ENCODE results near the gene TUG1. TPM values are rescaled to one million over a fixed set of nuclear protein-coding genes. Genes with fewer than 3 reads are reported as not detected.

TUG1 gene
- total and polyA plus RNA-seq, 2 of the 4 experiments (the other 2 are of a cell fraction) = 60.6 to 68.8 TPM

- 0 out of 2 replicates have a peak, but pooled peaks cover 4% of the 10 kb centered on the region for H3K9me3 ChIP-seq (ENCODE audit: control insufficient read depth, insufficient read depth, low read length)
- DNase-seq (no peak), ATAC-seq (ENCODE audit: low read depth) (no peak)
- H2BK5ac ChIP-seq (ENCODE audit: low read depth, low read length, poor library complexity, severe bottlenecking) = no peak overlapping the region
- no peak overlapping the region for H2BK120ac ChIP-seq (ENCODE audit: low read depth, low read length)
- H3K27ac ChIP-seq (ENCODE audit: insufficient read depth, low read length) = no peak overlapping the region
- H3K27me3 ChIP-seq (ENCODE audit: control insufficient read depth, insufficient read depth, low read length) = no peaks in the 10 kb centered on the region
- ChIA-PET CTCF (no interaction called here), POLR2A (ENCODE audit: unreplicated experiment) (no interaction called here)
- no peak for TF ChIP-seq RAD21 (IDR thresholded peaks at IDR 0.05; ENCODE audit: low read length)
- TF ChIP-seq CHD1 (IDR thresholded peaks at IDR 0.05; ENCODE audit: low read depth, low read length) = no peak
- TF ChIP-seq RFX5 (IDR thresholded peaks at IDR 0.05; ENCODE audit: low read depth, low read length) = no peak
- no peak for TF ChIP-seq FOS (IDR thresholded peaks at IDR 0.05; ENCODE audit: low read depth, low read length)
- TF ChIP-seq POLR2A (IDR thresholded peaks at IDR 0.05; ENCODE audit: low read depth, low read length) = no peak
- no peak for TF ChIP-seq RCOR1 (IDR thresholded peaks at IDR 0.05; ENCODE audit: insufficient replicate concordance, low read length)
- no peak for TF ChIP-seq SMC3 (IDR thresholded peaks at IDR 0.05; ENCODE audit: low read depth, low read length)
- TF ChIP-seq, protein P1, sequence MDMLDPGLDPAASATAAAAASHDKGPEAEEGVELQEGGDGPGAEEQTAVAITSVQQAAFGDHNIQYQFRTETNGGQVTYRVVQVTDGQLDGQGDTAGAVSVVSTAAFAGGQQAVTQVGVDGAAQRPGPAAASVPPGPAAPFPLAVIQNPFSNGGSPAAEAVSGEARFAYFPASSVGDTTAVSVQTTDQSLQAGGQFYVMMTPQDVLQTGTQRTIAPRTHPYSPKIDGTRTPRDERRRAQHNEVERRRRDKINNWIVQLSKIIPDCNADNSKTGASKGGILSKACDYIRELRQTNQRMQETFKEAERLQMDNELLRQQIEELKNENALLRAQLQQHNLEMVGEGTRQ (IDR thresholded peaks at IDR 0.05; ENCODE audit: low read depth, low read length) = no peak
- no peak for TF ChIP-seq BHLHE40 (IDR thresholded peaks at IDR 0.05; ENCODE audit: low read depth, low read length)
- no peak for TF ChIP-seq CEBPB (IDR thresholded peaks at IDR 0.05; ENCODE audit: low read depth, low read length)
- no peaks in the 10 kb centered on the region for H3K9me1 ChIP-seq (ENCODE audit: insufficient read depth, low read length)
- intact Hi-C loops (cut with micrococcal nuclease) = no loop called here
- H4K20me1 ChIP-seq (ENCODE audit: insufficient read depth, low read length) = no peaks in the 10 kb centered on the region
- no peak overlapping the region for H3K4ac ChIP-seq (ENCODE audit: low read depth, low read length)
- H4K91ac ChIP-seq (ENCODE audit: insufficient read depth, low read depth, low read length) = no peak overlapping the region
- no peak overlapping the region for H3K14ac ChIP-seq (replicated peaks; ENCODE audit: low read depth, low read length)
- H2AK5ac ChIP-seq (ENCODE audit: low read depth, low read length) = no peak overlapping the region
- H3K9ac ChIP-seq (ENCODE audit: low read depth, low read length) = no peak overlapping the region
- H4K8ac ChIP-seq (ENCODE audit: low read depth in 2 of 2, low read length in 2 of 2) = no peak overlapping the region
- no peak overlapping the region for H2AK9ac ChIP-seq (replicated peaks; ENCODE audit: low read depth, low read length, poor library complexity)
- in situ Hi-C loops (cut with MboI; ENCODE audit: low sequenced_read_pairs) = no loop called here
- no peak overlapping the region for H3K56ac ChIP-seq (ENCODE audit: extremely low read depth, insufficient read depth, low read length)
- H3K4me2 ChIP-seq (ENCODE audit: low read depth, low read length) = no peak overlapping the region
- H2AFZ ChIP-seq (replicated peaks; ENCODE audit: low read length, poor library complexity) = no peak overlapping the region
- no TSS peak for BruUV-seq (replicated peaks)
- H3K79me1 ChIP-seq (ENCODE audit: low read depth in 1 of 2, low read length in 2 of 2) = 0 out of 4 replicates have a peak, but pooled peaks cover 0 to 4% of the 10 kb centered on the region in 2 experiments
- no peak overlapping the region for H3K4me3 ChIP-seq (ENCODE audit: insufficient read depth, low read depth, low read length)
- H3K36me3 ChIP-seq (ENCODE audit: control insufficient read depth, insufficient read depth, low read length) = 0 out of 2 replicates have a peak, but pooled peaks cover 1% of the 10 kb centered on the region
- no peak overlapping the region for H2BK15ac ChIP-seq (ENCODE audit: low read depth, low read length)
- no peak overlapping the region for H4K5ac ChIP-seq (ENCODE audit: low read depth, low read length)
- dilution Hi-C loops (cut with HindIII; ENCODE audit: low sequenced_read_pairs, unreplicated experiment) = no loop called here
- no peak overlapping the region for H3K18ac ChIP-seq (ENCODE audit: low read depth, low read length)
- no peak overlapping the region for H3K23ac ChIP-seq (ENCODE audit: low read depth, low read length)
- H3K4me1 ChIP-seq (ENCODE audit: control insufficient read depth, insufficient read depth, low read length) = no peaks in the 10 kb centered on the region
- H2BK20ac ChIP-seq (ENCODE audit: low read depth, low read length) = no peak overlapping the region
Observed at GRCh38 chr22:30989474-30989873, 20.4 kb downstream of the TUG1 start.

Data from IMR-90 (cell line).